Kidney epithelial cell (primary cell): ENCODE results near the gene BIRC5. TPM values are rescaled to one million over a fixed set of nuclear protein-coding genes. Genes with fewer than 3 reads are reported as not detected.

Experiments
- DNase-seq: peaks from one replicate; pipeline ENCODE4 v3.0.0-alpha.2; 2010; ENCODE audit warnings: low read depth
- H3K27me3 ChIP-seq: 2 replicates; pipeline ENCODE4 v1.6.0; 2011; ENCODE audit warnings: low read length; ENCODE audit not compliant: control insufficient read depth, insufficient read depth
- H3K36me3 ChIP-seq: 2 replicates; pipeline ENCODE4 v1.5.1; 2011; ENCODE audit warnings: low read length; ENCODE audit not compliant: control insufficient read depth, insufficient read depth
- H3K4me3 ChIP-seq: 2 replicates; pipeline ENCODE4 v1.5.1; 2011; ENCODE audit warnings: low read depth, mild to moderate bottlenecking, control low read depth, low read length
- CTCF ChIP-seq: IDR thresholded peaks from 2 replicates; pipeline ENCODE4 v1.5.1; 2011; ENCODE audit warnings: mild to moderate bottlenecking, moderate library complexity, low read length, control low read depth, inconsistent platforms; ENCODE audit not compliant: insufficient read depth, poor library complexity, severe bottlenecking
- total RNA-seq: library from RNA; depleted of rRNA; stranded (reverse); fragments of >200 nt; gene quantifications from 2 replicates; pipeline ENCODE4 v1.2.3, GENCODE V29; 2015

Gene BIRC5
- total RNA-seq, 1 donor from 2014 or later, result 7.2 TPM

GRCh38 chr17:78204387-78205123, 9.5 kb upstream of the BIRC5 start:
- Histone ChIP-seq H3K36me3 (no peaks in the 10 kb centered on the region), H3K4me3 (no peak overlapping the region), H3K27me3 (no peaks in the 10 kb centered on the region)
- no peak for DNase-seq
- no peak for TF ChIP-seq CTCF

GRCh38 chr17:78205124-78205775, 8.8 kb upstream of the BIRC5 start:
- no peak for TF ChIP-seq CTCF
- Histone ChIP-seq H3K27me3 (no peaks in the 10 kb centered on the region), H3K36me3 (no peaks in the 10 kb centered on the region), H3K4me3 (no peak overlapping the region)
- no peak for DNase-seq

- no peaks in the 10 kb centered on the region for H3K36me3 ChIP-seq
- H3K27me3 ChIP-seq, result no peaks in the 10 kb centered on the region
- no peak overlapping the region for H3K4me3 ChIP-seq
- TF ChIP-seq CTCF, result no peak
- DNase-seq, result no peak
These were observed 7.8 kb upstream of the BIRC5 start for GRCh38 chr17:78206298-78206697.

- no peaks in the 10 kb centered on the region for H3K36me3 ChIP-seq
- no peaks in the 10 kb centered on the region for H3K27me3 ChIP-seq
- TF ChIP-seq CTCF, result no peak
- no peak overlapping the region for H3K4me3 ChIP-seq
- no peak for DNase-seq
These were observed 5.6 kb upstream of the BIRC5 start for GRCh38 chr17:78208486-78208885.

GRCh38 chr17:78210111-78210510, 3.9 kb upstream of the BIRC5 start:
- TF ChIP-seq CTCF, result no peak
- H3K36me3 ChIP-seq, result no peaks in the 10 kb centered on the region
- DNase-seq, result no peak
- H3K27me3 ChIP-seq, result no peaks in the 10 kb centered on the region
- no peak overlapping the region for H3K4me3 ChIP-seq
